ENCODE data around the gene POMT2.

GRCh38 chr14:77290705-77291104 lies 30.0 kb downstream of the POMT2 start:
- no peak for TF ChIP-seq POLR2A (IDR thresholded peaks at IDR 0.05; ENCODE audit: low read length)
- no peak for TF ChIP-seq GATA1 (IDR thresholded peaks at IDR 0.05; ENCODE audit: low read depth, low read length)

All from erythroblast (primary cell).